Activated T-helper 17 cell treated with anti-CD3 and anti-CD28 coated beads, Interleukin-2, amount 50 U/mL, for 72 hours (primary cell): Measurements from ENCODE around the gene NAT16. TPM values are rescaled to one million over a fixed set of nuclear protein-coding genes. Genes with fewer than 3 reads are reported as not detected.
"Not testable (repeated sequence)": the region's sequence is repeated elsewhere in the genome, so short reads cannot be mapped to it uniquely, and the experiment has no call there.

ENCODE experiments used
- ATAC-seq: fragments of 150-1000 bp; cut with Tn5 transposase; replicated peaks from 2 replicates; pipeline ENCODE4 v1.10.0; 2021; ENCODE audit warnings: mild to moderate bottlenecking, moderate library complexity
- H3K27ac Mint-ChIP-seq: one replicate; pipeline ENCODE4 v1.8.0; 2022; ENCODE audit warnings: mixed read lengths
- H3K27me3 Mint-ChIP-seq: one replicate; pipeline ENCODE4 v1.8.0; 2022; ENCODE audit warnings: mixed read lengths
- H3K36me3 Mint-ChIP-seq: one replicate; pipeline ENCODE4 v1.8.0; 2022; ENCODE audit warnings: low read depth, mild to moderate bottlenecking, mixed read lengths
- H3K4me1 Mint-ChIP-seq: one replicate; pipeline ENCODE4 v1.8.0; 2022; ENCODE audit warnings: mixed read lengths
- H3K4me3 Mint-ChIP-seq: one replicate; pipeline ENCODE4 v1.8.0; 2022; ENCODE audit warnings: mild to moderate bottlenecking, mixed read lengths
- H3K9me3 Mint-ChIP-seq: one replicate; pipeline ENCODE4 v1.8.0; 2022; ENCODE audit warnings: mixed read lengths
- total RNA-seq, 2 donors: library from RNA; stranded (reverse); gene quantifications; one replicate each; pipeline ENCODE4 v1.2.3, GENCODE V29; 2022

Gene NAT16
- total RNA-seq, 2 donors from 2014 or later = not detected

DNA sequence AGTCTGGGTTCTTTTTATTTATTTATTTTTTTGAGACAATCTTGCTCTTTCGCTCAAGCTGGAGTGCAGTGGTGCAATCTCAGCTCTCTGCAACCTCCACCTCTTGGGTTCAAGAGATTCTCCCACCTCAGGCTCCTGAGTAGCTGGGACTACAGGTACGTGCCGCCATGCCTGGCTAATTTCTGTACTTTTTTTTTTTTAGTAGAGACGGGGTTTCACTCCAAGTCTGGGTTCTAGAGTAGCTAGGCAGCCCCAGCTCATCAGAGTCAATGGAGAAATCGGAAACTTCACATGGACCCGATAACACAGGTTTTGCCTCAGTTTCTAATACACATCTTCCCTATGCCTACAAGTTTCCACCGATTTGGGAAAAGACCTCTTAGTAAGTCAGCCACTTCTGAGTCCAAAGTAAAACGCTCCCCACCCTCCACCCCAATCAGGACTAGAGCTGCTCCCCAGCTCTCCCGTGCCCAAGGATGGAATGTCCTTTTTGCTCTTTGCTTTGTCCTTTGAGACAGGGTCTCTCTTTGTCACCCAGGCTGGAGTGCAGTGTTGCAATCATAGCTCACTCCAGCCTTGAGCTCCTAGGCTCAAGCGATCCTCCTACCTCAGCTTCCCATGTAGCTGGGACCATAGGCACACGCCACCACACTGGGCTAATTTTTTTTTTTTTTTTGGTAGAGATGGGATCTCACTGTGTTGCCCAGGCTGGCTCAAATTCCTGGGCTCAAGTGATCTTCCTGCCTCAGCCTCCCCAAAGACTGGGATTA, 57.0 kb downstream of the NAT16 start:
- Mint-ChIP-seq H3K4me3 (no peak overlapping the region), H3K27me3 (peaks cover 56% of the 10 kb centered on the region), H3K27ac (no peak overlapping the region), H3K9me3 (no peaks in the 10 kb centered on the region), H3K4me1 (peaks cover 24% of the 10 kb centered on the region), H3K36me3 (no peaks in the 10 kb centered on the region)
- no peak for ATAC-seq

DNA sequence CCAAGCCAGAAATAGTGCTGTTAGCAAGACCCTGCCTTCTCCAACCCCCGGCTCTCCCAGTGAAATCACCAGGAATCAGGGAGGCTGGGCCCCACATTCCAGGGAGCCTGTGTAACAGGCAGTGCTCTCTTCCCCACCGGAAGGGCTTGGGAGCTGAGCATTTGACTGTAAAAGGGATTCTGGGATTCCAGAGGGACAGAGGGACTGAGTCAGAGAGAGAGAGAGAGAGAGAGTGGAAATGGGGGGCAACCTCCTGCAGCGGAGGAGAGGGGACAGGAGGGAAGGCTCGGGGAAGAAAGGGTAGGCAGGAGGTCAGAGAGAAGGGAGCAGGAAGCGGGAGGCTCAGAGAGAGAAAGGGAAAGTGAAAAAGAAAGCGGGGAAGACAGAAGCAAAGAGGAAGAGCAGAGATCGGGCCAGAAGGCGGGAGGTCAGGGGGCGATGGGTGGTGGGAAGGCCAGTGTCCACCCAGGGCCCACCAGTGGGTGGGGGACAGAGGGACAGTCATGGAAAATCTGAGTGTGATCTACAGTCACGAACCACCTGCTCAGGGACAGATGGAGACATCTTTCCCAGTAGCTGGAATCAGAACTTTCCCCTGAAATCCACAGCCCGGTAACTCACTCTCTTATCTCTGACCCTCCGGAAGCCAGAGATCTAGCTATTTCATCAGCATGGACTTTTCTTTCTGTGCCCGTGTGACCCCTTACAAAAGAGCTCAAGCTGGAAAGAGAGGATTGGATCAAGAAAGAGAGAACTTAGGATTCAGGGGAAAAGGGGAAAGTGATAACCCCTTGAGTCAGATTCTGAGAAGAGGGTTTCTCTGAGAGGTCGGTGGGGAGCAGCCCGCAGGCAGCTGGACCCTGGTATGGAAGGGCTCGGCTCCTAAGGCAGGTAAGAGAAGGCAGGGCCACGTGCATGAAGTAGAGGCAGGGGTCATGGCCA, 57.8 kb downstream of the NAT16 start:
- Mint-ChIP-seq H3K27ac (peak overlapping the region; percentile 80), H3K4me3 (peak overlapping the region; percentile 60), H3K27me3 (peaks cover 50% of the 10 kb centered on the region), H3K36me3 (no peaks in the 10 kb centered on the region), H3K4me1 (peaks cover 22% of the 10 kb centered on the region), H3K9me3 (no peaks in the 10 kb centered on the region)
- ATAC-seq = no peak

DNA sequence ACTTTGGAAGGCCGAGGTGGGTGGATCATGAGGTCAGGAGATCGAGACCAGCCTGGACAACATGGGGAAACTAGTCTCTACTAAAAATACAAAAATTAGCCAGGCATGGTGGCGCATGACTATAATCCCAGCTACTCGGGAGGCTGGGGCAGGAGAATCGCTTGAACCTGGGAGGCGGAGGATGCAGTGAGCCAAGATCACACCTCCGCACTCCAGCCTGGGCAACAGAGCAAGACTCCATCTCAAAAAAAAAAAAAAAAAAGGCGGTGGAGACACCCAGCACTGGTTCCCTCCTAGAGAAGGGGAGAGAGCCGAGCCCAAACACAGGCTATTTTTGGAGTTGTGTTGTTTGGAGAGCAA, 58.5 kb downstream of the NAT16 start:
- Mint-ChIP-seq H3K4me3 (peak overlapping the region; percentile 60), H3K27ac (peak overlapping the region; percentile 80), H3K27me3 (peaks cover 46% of the 10 kb centered on the region), H3K4me1 (peaks cover 18% of the 10 kb centered on the region)
- not testable (repeated sequence) for H3K36me3 Mint-ChIP-seq, H3K9me3 Mint-ChIP-seq, ATAC-seq

Other genes starting within 250 kb of the NAT16 start
- under 1 TPM in 1 of 2 donors, not detected in 1; 0.11 TPM for gene MUC3A, start 230.8 kb downstream of the NAT16 start, total RNA-seq
- under 1 TPM; 0.79 to 0.93 TPM for gene MUC12, start 210.7 kb downstream of the NAT16 start, total RNA-seq
- gene MUC17, start 160.2 kb downstream of the NAT16 start, total RNA-seq = not detected
- gene TRIM56, start 94.8 kb downstream of the NAT16 start, total RNA-seq = 10 to 100 TPM; 45.4 to 55.5 TPM
- 1 to 10 TPM in 1 of 2 donors, under 1 TPM in 1; 0.30 to 4.5 TPM for gene SERPINE1, start 53.2 kb downstream of the NAT16 start, total RNA-seq
- gene AP1S1, start 25.8 kb downstream of the NAT16 start, total RNA-seq = 10 to 100 TPM; 27.4 to 59.8 TPM
- gene VGF, start 14.7 kb downstream of the NAT16 start, total RNA-seq = under 1 TPM; 0.13 to 0.48 TPM
- not detected for gene MOGAT3, start 20.7 kb upstream of the NAT16 start, total RNA-seq
- 10 to 100 TPM; 55.6 to 69.6 TPM for gene PLOD3, start 37.3 kb upstream of the NAT16 start, total RNA-seq
- 10 to 100 TPM; 49.3 to 56.8 TPM for gene ZNHIT1, start 37.9 kb upstream of the NAT16 start, total RNA-seq
- 10 to 100 TPM; 20.0 to 23.1 TPM for gene CLDN15, start 57.5 kb upstream of the NAT16 start, total RNA-seq
- 10 to 100 TPM; 69.0 to 82.6 TPM for gene FIS1, start 64.8 kb upstream of the NAT16 start, total RNA-seq
- gene IFT22, start 141.5 kb upstream of the NAT16 start, total RNA-seq = 1 to 10 TPM; 3.4 to 8.2 TPM
- not detected for gene COL26A1, start 182.6 kb upstream of the NAT16 start, total RNA-seq